ENCODE data around the gene WDR43. TPM values are rescaled to one million over a fixed set of nuclear protein-coding genes. Genes with fewer than 3 reads are reported as not detected.

WDR43 gene
- total RNA-seq, 1 experiment from 2014 or later, result 112 TPM

- no peaks in the 10 kb centered on the region for H3K4me1 Mint-ChIP-seq
- DNase-seq (ENCODE audit: low spot score) (no peak), ATAC-seq (no peak)
- POLR2A ChIA-PET, result no interaction called here
- H3K27ac Mint-ChIP-seq, result no peak overlapping the region
- H3K36me3 Mint-ChIP-seq, result no peaks in the 10 kb centered on the region
- CTCF ChIA-PET, result no interaction called here
- no peak overlapping the region for H3K4me3 Mint-ChIP-seq
- no peaks in the 10 kb centered on the region for H3K9me3 Mint-ChIP-seq
- no peaks in the 10 kb centered on the region; the same call in 1 of the 2 replicates for H3K27me3 Mint-ChIP-seq (ENCODE audit: low read depth)
- TF ChIP-seq TEAD4 (CRISPR knock-in tag; IDR thresholded peaks at IDR 0.05) (no peak), ZSCAN18 (CRISPR knock-in tag; IDR thresholded peaks at IDR 0.05) (no peak), ZNF416 (CRISPR knock-in tag; IDR thresholded peaks at IDR 0.05) (no peak), PRDM15 (CRISPR knock-in tag; IDR thresholded peaks at IDR 0.05) (no peak), AR (CRISPR knock-in tag; IDR thresholded peaks at IDR 0.05) (no peak), FOXK1 (CRISPR knock-in tag; IDR thresholded peaks at IDR 0.05) (no peak), HMGA2 (CRISPR knock-in tag; IDR thresholded peaks at IDR 0.05) (no peak), IRF1 (CRISPR knock-in tag; IDR thresholded peaks at IDR 0.05) (no peak), GABPB1 (CRISPR knock-in tag; IDR thresholded peaks at IDR 0.05) (no peak), ETV6 (CRISPR knock-in tag; IDR thresholded peaks at IDR 0.05) (no peak), IRF2 (CRISPR knock-in tag; IDR thresholded peaks at IDR 0.05; ENCODE audit: borderline replicate concordance, low read depth) (no peak)
Observed at GRCh38 chr2:28989973-28990372, 95.5 kb downstream of the WDR43 start.

GRCh38 chr2:28990445-28990844 is 96.0 kb downstream of the WDR43 start:
- DNase-seq (ENCODE audit: low spot score) (no peak), ATAC-seq (no peak)
- Mint-ChIP-seq H3K27ac (no peak overlapping the region), H3K9me3 (no peaks in the 10 kb centered on the region), H3K27me3 (ENCODE audit: low read depth) (no peaks in the 10 kb centered on the region; the same call in 1 of the 2 replicates), H3K36me3 (no peaks in the 10 kb centered on the region), H3K4me1 (no peaks in the 10 kb centered on the region), H3K4me3 (no peak overlapping the region)
- POLR2A ChIA-PET, result no interaction called here
- no peak for TF ChIP-seq ZNF396 (CRISPR knock-in tag; IDR thresholded peaks at IDR 0.05; ENCODE audit: borderline replicate concordance)
- TF ChIP-seq ZNF138 (CRISPR knock-in tag; conservative IDR thresholded peaks at IDR 0.05), result no peak
- no peak for TF ChIP-seq USF2 (CRISPR knock-in tag; IDR thresholded peaks at IDR 0.05)
- CTCF ChIA-PET, result no interaction called here

GRCh38 chr2:28991021-28991420 is 96.6 kb downstream of the WDR43 start:
- H3K4me1 Mint-ChIP-seq, result no peaks in the 10 kb centered on the region
- no peak overlapping the region for H3K27ac Mint-ChIP-seq
- CTCF ChIA-PET, result no interaction called here
- ATAC-seq (no peak), DNase-seq (ENCODE audit: low spot score) (no peak)
- POLR2A ChIA-PET, result no interaction called here
- H3K9me3 Mint-ChIP-seq, result no peaks in the 10 kb centered on the region
- no peak overlapping the region for H3K4me3 Mint-ChIP-seq
- TF ChIP-seq ATF6 (CRISPR knock-in tag; IDR thresholded peaks at IDR 0.05), result no peak
- H3K27me3 Mint-ChIP-seq (ENCODE audit: low read depth), result no peaks in the 10 kb centered on the region; the same call in 1 of the 2 replicates
- H3K36me3 Mint-ChIP-seq, result no peaks in the 10 kb centered on the region

All from WTC11 (cell line).